HCT116 (cell line): Measurements from ENCODE around the gene CIZ1. TPM values are rescaled to one million over a fixed set of nuclear protein-coding genes. Genes with fewer than 3 reads are reported as not detected.

Experiments used
- CTCF ChIP-seq, 3 experiments: fragments of 200-600 bp in 1 of 3; sonication (generic) in 1 of 3; IDR thresholded peaks in 2 of 3; conservative IDR thresholded peaks in 1 of 3; 2 replicates each; pipeline ENCODE4 v1.5.1; 2012 to 2017; ENCODE audit warnings: low read depth in 2 of 3, low read length in 2 of 3, antibody characterized with exemption in 1 of 3, borderline replicate concordance in 1 of 3, control low read depth in 1 of 3, mild to moderate bottlenecking in 1 of 3, mixed read lengths in 1 of 3, mixed run types in 1 of 3, moderate library complexity in 1 of 3; ENCODE audit not compliant: insufficient read depth in 1 of 3
- EGR1 ChIP-seq: IDR thresholded peaks from 2 replicates; pipeline ENCODE4 v1.6.1; 2012; ENCODE audit warnings: low read depth
- POLR2A ChIP-seq: IDR thresholded peaks from 2 replicates; pipeline ENCODE4 v1.7.0; 2011; ENCODE audit warnings: borderline replicate concordance; ENCODE audit not compliant: insufficient read depth, insufficient read length; ENCODE audit errors: extremely low read depth
- POLR2AphosphoS5 ChIP-seq: IDR thresholded peaks from 2 replicates; pipeline ENCODE4 v1.6.1; 2011; ENCODE audit warnings: mild to moderate bottlenecking, low read depth, low read length, moderate library complexity
- REST ChIP-seq: IDR thresholded peaks from 2 replicates; pipeline ENCODE4 v1.6.1; 2012; ENCODE audit warnings: low read depth
- SP1 ChIP-seq: IDR thresholded peaks from 2 replicates; pipeline ENCODE4 v1.6.1; 2012; ENCODE audit warnings: low read depth
- TCF7L2 ChIP-seq: IDR thresholded peaks from 2 replicates; pipeline ENCODE4 v1.7.0; 2011; ENCODE audit warnings: borderline replicate concordance, inconsistent platforms; ENCODE audit not compliant: insufficient read depth, insufficient read length; ENCODE audit errors: extremely low read depth
- total RNA-seq: library from RNA; stranded (reverse); gene quantifications from one replicate; pipeline ENCODE4 v1.2.1, GENCODE V29; 2021; ENCODE audit not compliant: unreplicated experiment

The CIZ1 gene
- total RNA-seq, 1 experiment from 2014 or later: 144 TPM

GRCh38 chr9:128190516-128191405 is 611 bp downstream of the CIZ1 start (continued):
- TF ChIP-seq CTCF (IDR thresholded peaks at IDR 0.05 in 2 of 3, conservative IDR thresholded peaks at IDR 0.05 in 1 of 3; ENCODE audit: borderline replicate concordance in 1 of 3, insufficient read depth in 1 of 3, low read depth in 2 of 3, low read length in 2 of 3) (no peak), REST (no peak), TCF7L2 (no peak), POLR2A (no peak), EGR1 (no peak), SP1 (no peak), POLR2AphosphoS5 (no peak)
